ENCODE measurements around the gene FASTKD3. TPM values are rescaled to one million over a fixed set of nuclear protein-coding genes. Genes with fewer than 3 reads are reported as not detected.

Gene FASTKD3
- total RNA-seq, 2 donors from 2014 or later = 1.3 to 9.1 TPM

DNA sequence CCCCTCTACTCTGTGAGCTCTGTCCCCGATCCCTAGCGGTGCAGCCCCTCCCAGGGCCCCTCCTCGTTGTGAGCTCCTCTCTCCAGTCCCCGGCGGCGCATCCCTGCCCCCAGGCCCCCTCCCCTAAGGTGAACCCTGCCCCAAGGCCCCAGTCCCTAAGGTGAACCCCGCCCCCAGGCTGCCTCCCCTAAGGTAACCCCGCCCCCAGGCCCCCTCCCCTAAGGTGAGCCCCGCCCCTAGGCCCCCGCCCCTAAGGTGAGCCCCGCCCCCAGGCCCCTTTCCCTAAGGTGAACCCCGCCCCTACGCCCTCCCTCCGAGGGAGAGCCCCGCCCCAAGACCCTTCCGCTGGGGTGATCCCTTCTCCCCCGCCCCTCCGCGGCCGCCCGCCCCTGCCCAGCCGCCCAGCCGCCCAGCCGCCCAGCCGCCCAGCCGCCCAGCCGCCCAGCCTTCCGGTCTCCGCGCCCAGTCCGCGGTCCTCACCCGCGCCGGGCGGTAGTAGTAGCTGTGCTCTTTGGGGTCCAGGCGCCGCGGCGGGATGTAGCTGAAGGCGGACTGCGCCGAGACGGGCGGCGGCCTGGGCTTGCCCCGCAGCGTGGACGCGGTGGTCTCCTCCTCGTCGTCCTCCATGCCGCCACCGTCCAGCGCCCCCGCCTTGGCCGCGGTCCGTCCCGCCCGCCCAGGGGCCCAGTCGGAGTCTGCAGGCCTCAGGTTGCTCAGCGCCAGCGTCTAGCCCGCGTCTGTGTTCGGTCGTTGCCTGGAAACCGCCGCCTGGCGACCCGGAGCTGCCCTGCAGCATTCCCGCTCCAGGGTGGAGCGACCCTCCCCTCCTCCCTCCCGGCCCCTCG is 18.2 kb downstream of the FASTKD3 start, which contains the start of gene CFAP90:
CFAP90 (minus strand) TSS at position 739 of the 845 bp plus-strand sequence; CDS start at position 627, 112 bp downstream.
- Histone ChIP-seq H3K4me1 (peaks cover 20% of the 10 kb centered on the region), H3K36me3 (replicated peaks in 1 of 2; ENCODE audit: insufficient read depth in 1 of 2, low read depth in 2 of 2) (no peaks in the 10 kb centered on the region), H3K27ac (peak within 1 kb of the TSS; percentile 47 to 67 (median 65)), H3K4me3 (peak within 1 kb of the TSS; percentile 2 to 19), H3K9me3 (no peaks in the 10 kb centered on the region), H3K27me3 (no peaks in the 10 kb centered on the region)
- DNase-seq (peak; percentile 75 to 86 (median 77)), ATAC-seq (peak; percentile 71)
- intact Hi-C loops (cut with DNase I) = no loop called here
- TF ChIP-seq POLR2A (IDR thresholded peaks at IDR 0.05) = peak in 2 of 3 donors; percentile 25
- TF ChIP-seq, protein P1, sequence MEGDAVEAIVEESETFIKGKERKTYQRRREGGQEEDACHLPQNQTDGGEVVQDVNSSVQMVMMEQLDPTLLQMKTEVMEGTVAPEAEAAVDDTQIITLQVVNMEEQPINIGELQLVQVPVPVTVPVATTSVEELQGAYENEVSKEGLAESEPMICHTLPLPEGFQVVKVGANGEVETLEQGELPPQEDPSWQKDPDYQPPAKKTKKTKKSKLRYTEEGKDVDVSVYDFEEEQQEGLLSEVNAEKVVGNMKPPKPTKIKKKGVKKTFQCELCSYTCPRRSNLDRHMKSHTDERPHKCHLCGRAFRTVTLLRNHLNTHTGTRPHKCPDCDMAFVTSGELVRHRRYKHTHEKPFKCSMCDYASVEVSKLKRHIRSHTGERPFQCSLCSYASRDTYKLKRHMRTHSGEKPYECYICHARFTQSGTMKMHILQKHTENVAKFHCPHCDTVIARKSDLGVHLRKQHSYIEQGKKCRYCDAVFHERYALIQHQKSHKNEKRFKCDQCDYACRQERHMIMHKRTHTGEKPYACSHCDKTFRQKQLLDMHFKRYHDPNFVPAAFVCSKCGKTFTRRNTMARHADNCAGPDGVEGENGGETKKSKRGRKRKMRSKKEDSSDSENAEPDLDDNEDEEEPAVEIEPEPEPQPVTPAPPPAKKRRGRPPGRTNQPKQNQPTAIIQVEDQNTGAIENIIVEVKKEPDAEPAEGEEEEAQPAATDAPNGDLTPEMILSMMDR (IDR thresholded peaks at IDR 0.05) = peak in 6 of 7 experiments; percentile 13 to 64 (median 44)
- WGBS, 2 donors = 0 to 5% methylated on average over 14 to 45 of the region's 76 CpGs

DNA sequence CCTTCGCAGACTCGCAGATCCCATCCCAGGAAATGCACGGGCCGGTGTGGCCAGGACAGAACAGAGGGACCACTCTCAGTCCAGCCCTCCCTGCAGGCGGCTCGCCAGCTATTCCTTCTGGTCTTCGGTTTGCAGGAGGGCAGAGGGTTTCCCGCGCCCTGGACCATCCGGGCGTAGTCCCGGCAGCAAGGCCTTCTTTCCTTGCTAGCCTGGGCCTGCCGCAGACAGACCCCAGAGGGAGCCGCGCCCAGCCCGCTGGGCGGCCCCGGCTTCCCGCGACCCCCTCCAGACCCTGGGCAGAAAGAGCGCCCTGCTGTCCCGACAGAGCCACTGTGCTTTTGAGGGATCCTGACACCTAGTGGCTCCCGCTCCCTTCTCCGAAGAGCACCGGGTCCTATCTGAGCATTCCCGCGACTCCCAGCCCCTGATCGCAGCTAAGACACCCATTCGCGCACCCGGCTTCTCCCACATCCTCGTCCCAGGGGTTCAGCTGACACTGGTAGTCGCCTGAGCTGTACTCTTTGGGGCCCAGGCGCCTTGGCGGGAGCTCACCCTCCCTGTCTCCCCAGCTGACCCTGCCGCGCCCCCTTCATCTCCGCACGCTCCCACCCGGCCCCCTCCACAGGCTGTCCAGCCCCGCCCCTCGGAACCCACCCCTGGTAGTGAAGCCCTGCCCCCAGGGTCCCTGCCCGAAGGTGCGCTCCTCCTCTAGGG is 19.0 kb downstream of the FASTKD3 start:
- ATAC-seq = no peak
- Histone ChIP-seq H3K4me1 (peaks cover 20% of the 10 kb centered on the region), H3K27me3 (no peaks in the 10 kb centered on the region), H3K36me3 (replicated peaks in 1 of 2; ENCODE audit: insufficient read depth in 1 of 2, low read depth in 2 of 2) (no peaks in the 10 kb centered on the region), H3K9me3 (no peaks in the 10 kb centered on the region), H3K4me3 (no peak overlapping the region), H3K27ac (no peak overlapping the region)
- peak in 3 of 4 donors; percentile 14 to 24 (median 21) for DNase-seq
- intact Hi-C loops (cut with DNase I) = no loop called here
- WGBS, 2 donors = 43 to 58% methylated on average over 16 to 38 of the region's 44 CpGs
- TF ChIP-seq POLR2A (IDR thresholded peaks at IDR 0.05) = no peak
- TF ChIP-seq, protein P1 (IDR thresholded peaks at IDR 0.05) = no peak

DNA sequence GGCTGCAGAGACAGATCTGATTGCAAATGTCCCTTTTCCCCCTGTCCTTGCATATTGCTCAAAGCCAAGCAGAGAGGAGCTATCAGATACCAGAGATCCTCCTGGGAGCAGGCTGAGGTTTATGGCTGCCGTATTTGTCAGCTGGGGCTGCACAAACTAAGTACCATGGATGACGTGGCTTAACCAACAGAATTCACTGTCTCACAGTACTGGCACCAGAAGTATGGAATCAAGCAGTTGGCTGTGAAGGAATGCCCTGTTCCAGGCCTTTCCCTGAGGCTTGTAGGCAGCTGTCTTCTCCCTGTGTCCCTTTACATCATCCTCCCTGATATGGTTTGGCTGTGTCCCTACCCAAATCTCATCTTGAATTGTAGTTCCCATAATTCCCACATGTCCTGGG is 20.5 kb downstream of the FASTKD3 start:
- H3K9me3 ChIP-seq = no peaks in the 10 kb centered on the region
- intact Hi-C loops (cut with DNase I) = no loop called here

DNA sequence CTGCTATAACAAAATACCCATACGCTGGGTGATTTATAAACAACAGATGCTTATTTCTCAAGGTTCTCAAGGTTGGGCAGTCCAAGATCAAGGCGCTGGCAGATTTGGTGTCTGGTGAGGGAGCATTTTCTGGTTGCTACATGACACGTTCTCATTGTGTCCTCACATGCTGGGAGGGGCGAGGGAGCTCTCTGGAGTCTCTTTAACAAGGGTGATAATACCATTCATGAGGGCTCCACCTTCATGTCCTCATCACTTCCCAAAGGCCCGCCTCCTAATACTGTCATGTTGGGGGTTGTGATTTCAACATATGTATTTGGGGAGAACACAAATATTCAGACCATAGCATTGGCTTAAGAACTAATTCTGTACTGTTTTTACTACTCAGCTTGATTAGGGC is 22.5 kb downstream of the FASTKD3 start:
- ATAC-seq = no peak
- 61 to 71% methylated on average over 5 of the region's 5 CpGs for WGBS, 2 donors
- intact Hi-C loops (cut with DNase I) = no loop called here
- TF ChIP-seq, protein P1 (IDR thresholded peaks at IDR 0.05) = no peak
- TF ChIP-seq POLR2A (IDR thresholded peaks at IDR 0.05) = no peak
- Histone ChIP-seq H3K4me1 (peaks cover 6% of the 10 kb centered on the region), H3K36me3 (replicated peaks in 1 of 2; ENCODE audit: insufficient read depth in 1 of 2, low read depth in 2 of 2) (no peaks in the 10 kb centered on the region), H3K4me3 (no peak overlapping the region), H3K9me3 (no peaks in the 10 kb centered on the region), H3K27ac (no peak overlapping the region), H3K27me3 (no peaks in the 10 kb centered on the region)
- DNase-seq = no peak

More for the DNA sequence above, 20.5 kb downstream of the FASTKD3 start:
- Histone ChIP-seq H3K27me3 (no peaks in the 10 kb centered on the region), H3K4me1 (peaks cover 20% of the 10 kb centered on the region), H3K27ac (no peak overlapping the region), H3K36me3 (replicated peaks in 1 of 2; ENCODE audit: insufficient read depth in 1 of 2, low read depth in 2 of 2) (no peaks in the 10 kb centered on the region), H3K4me3 (no peak overlapping the region)
- TF ChIP-seq, protein P1 (IDR thresholded peaks at IDR 0.05) = no peak
- TF ChIP-seq POLR2A (IDR thresholded peaks at IDR 0.05) = no peak
- DNase-seq = no peak
- no peak for ATAC-seq
- 81 to 83% methylated on average over 2 of the region's 2 CpGs for WGBS, 2 donors
